Muscle of arm (tissue), 12 donors: ENCODE data around the gene CYB5RL. TPM values are rescaled to one million over a fixed set of nuclear protein-coding genes. Genes with fewer than 3 reads are reported as not detected.
"Not testable (repeated sequence)": the region's sequence is repeated elsewhere in the genome, so short reads cannot be mapped to it uniquely, and the experiment has no call there.

Source experiments
- DNase-seq: peaks from one replicate; pipeline ENCODE4 v3.0.0-alpha.2; 2013
- polyA plus RNA-seq, 12 donors: library from polyadenylated mRNA; unstranded; fragments of 120-200 nt; gene quantifications; one replicate each; pipeline ENCODE4 v1.2.1, GENCODE V29; 2013; ENCODE audit not compliant: insufficient read length in 12 of 12

CYB5RL gene
- polyA plus RNA-seq, 12 donors, result 4.5 to 8.5 (median 6.5) TPM; not detected in 1

DNA sequence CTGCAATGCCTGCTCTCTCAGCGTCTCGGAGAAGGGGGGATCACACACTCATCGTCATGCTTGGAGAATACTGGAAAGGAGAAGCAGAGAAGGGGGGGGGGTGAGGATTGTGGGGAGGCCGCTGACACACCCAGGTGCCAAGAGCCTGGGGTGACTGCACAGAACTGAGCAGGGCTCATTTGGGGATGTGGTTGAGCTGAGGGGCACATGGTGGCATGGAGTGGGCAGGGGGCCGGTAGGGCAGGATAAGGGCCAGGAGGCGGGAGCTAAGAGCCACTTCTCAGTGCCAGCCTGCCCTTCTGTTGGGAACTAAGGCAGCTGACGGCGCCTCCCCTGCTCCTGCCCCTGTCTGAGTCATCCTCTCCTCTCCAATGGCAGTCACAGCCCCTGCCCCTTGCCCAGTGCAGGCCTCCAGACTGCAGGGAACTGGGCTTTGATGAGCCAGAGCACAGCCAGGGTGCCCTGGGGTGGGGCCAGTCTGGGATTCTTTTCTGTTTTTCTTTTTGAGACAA lies 27.3 kb upstream of the CYB5RL start:
- DNase-seq, result no peak

DNA sequence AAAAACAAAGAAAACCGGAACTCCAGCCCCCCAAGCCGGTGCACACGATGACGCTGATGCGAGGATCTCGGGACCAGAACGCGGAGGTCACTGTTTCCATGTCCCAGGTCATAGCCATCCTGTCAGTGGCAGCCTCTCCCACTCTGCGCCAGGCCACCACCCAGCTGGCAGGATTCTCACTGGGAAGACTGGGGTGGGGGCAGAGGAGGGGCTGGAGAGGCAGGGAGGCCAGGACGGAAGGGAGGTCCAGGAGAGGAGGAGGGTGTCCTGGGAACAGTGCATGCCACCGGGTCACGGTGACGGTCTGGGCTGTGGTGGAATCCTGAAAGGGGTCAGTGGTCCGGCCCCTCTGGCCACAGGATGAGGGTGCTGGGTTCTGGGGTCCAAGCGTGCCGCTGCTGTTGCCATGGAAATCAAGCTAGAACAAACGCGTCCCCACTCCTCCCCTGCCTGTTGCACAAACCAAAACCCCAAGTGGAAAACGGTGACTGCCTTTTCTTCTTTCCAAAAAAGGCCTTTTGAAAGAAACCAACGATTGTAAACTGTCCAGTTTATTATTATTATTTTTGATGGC lies 26.2 kb upstream of the CYB5RL start:
- no peak for DNase-seq

DNA sequence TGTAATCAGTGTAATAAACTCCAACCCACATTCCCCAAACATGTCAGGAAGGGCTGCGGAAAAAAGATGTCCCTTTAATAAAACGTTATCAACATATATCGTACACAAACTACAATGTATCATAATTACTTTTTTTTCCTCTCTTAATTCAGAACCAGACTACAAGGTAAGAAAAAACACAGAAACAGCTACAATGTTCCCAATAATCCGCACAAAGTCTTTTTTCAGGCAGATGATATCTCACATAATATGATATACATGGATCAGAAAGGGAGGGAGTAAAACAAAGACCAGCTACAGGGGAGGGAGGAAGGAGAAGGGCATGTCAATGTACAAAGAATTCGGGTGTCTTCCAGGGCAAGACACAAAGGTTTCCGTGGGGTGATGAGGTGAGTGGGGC lies 25.5 kb upstream of the CYB5RL start:
- no peak for DNase-seq

DNA sequence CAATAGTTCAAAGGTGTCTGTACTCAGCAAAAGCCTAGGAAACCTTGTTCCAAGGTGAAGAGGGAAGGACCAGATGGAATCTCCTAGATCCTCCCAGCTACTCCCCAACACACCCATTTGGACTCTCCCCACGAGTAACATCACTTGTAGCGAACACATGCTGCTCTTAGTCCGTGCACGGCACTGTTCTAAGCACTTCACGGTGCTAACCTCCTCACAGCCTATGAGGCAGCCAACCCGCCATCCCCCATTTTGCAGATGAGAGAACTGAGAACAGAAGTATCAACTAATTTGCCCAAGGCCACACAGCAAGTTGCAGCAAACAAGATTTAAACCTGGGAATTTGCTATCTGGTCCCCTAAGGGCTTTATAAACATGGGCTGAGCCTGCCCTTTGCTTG lies 24.4 kb upstream of the CYB5RL start:
- DNase-seq, result no peak

DNA sequence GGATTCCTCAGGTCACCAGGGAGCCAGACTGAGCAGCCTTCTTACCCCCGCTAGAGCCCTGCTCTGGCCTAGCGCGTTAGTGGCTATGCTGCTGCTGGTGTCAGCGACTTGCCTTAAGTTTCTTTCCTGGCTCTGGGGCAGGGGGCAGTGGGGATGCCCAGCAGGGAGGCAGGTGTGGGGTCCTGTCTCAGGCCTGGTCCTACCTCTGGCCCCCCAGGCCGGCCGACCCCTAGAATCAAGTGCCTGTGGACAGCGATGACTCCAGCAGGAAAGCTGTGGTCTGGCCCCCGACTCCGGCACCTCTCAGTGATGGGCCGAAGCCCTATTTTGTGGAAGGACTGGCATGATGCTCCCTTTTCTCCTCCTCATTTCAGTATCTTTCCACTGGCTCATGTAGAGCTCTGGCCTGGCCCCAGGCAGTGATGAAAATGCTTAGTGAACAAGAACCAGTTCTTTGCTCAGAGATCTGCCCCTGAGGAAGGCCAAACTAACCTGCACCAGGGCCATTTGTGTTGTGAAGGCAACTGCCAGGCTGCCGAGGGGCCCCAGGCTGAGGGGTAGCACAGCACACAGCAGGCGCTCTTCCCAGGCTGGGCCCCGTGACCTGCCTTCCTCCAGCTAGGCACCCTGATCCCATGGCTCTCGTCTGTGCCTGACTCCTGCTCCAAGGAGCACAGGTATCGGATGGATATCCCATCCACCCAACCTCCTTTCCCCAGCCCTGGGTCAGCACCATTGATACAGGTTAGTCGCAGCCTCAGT lies 23.8 kb upstream of the CYB5RL start:
- DNase-seq, result no peak

DNA sequence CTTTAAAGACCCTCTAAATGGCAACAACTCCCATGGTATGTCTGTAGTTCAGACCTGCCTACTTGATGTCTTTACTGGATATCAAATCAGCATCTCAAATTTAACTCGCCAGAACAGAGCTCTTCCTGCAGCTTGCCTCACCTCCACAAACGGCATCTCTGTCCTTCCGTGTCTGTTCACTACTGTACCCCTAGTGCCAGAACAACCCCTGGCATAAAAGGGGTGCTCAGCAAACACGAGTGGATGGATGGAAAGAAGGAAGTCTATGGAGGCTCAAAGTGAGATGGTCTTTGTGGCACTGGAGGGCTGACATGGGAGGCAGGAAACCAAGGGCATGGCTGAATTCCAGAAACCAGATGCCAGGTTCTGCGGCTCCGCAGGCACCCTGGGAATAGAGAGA lies 22.9 kb upstream of the CYB5RL start:
- no peak for DNase-seq

DNA sequence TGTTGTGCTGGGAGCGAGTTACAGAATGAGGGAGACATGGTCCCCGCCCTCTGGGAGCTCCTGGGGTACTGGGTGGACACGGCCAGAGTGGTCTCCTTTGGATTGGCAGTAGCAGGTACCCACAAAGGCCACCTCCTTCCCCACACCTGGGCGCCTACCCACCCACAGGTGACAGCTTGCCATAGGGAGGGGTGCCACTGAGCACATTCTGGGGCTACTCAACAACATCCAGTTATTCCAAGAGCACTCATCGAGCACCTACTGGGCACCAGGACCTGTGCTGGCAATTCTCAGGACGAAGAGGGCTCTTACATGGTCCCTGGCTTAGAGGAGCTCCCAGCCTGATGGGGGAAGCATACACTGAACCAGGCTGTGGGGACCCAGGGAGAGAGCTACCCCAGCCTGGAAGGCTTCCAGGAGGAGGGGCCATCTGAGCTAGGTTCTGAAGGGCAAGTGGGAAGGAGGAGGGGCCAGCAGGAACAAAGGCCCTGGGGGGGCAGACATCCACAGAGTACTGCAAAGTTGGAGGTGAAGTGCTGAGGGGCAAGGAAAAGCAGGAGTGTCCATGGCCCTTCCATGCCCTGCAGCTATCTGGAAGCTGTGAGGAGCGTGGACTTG lies 22.1 kb upstream of the CYB5RL start:
- no peak for DNase-seq

DNA sequence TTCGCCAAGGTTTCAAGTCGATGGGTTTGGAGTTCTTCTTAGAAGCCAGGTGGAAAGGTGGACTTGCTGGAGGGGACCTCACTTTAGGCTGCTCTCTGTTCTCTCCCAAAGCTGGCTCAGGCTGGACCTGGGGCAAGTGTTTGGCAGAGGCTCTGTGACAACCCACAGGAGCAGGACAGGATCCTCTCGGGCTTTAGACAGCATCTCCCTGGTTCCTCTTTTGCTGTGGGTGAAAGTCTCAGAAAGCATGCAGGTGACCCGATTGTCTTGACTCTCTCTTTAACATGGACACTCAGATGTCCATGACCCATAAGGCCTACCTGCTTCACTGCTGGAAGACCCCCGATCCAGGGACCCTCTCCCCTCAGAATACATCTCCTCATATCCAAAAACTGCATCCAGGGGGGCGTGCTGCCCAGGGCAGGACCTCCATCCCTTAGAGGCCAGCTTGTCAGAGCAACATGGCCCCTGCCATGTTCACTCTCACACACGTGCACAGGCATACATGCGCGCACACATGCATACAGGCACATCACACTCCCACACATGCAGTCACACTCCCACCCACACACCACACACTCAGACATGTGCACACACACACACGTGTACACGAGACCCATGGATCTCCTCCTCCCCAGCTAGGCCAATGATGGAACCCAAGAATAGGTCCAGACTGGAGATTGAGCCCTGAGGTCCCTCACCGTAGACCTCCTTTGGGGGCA lies 21.4 kb upstream of the CYB5RL start:
- DNase-seq, result no peak

DNA sequence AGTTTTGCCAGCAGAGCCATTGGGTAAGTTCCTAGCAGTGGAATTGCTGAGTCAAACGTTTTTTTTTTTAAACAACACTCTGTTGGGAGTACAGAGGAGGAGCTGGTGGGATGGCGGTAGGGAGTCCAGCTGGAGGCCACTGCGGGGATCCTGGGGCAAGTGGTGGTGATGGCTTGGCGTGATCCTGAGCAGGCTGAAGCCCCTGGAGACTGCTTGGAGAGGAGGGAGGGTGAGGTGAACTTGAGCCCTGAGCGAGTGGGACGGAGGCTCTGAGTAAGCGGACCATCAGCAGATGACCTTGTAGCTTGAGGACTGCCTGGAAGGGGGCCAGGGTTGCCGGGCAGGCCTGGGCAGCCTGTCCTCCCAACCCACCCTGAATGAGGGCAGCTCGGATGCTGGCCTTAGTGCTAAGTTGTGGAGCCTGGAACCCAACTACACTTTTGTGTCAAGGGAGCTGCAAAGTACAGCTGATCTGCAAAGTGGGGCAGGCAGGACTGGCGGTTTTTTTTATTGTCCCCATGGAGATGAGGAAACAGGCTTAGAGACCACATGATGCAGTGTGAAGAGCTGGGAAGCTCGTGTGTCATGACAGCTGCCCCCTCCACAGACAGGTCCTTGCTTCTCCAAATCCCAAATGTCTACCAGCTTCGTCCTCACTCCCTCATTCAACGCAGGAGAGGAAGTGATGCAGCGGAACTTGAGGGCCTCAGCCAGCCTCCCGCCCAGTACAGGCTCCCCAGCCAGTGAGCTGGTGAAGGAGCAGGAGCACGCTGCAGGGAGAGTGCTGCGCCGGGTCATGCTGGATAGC lies 20.4 kb upstream of the CYB5RL start:
- peak; percentile 53 for DNase-seq

DNA sequence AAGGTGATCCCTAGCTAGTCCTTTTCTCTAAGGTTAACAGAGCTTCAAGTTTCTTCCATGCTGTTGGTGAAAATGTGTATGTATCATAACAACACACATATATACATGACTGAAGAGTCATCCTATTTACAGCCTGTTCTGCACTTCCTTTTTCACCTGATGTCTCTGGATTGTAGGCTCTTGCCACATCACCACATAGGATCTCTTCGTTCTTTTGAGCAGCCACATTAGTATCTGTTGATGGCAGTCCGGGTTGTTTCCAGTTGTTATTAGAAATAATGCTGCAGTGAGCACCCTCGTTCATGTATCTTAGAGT lies 19.8 kb upstream of the CYB5RL start:
- no peak for DNase-seq

DNA sequence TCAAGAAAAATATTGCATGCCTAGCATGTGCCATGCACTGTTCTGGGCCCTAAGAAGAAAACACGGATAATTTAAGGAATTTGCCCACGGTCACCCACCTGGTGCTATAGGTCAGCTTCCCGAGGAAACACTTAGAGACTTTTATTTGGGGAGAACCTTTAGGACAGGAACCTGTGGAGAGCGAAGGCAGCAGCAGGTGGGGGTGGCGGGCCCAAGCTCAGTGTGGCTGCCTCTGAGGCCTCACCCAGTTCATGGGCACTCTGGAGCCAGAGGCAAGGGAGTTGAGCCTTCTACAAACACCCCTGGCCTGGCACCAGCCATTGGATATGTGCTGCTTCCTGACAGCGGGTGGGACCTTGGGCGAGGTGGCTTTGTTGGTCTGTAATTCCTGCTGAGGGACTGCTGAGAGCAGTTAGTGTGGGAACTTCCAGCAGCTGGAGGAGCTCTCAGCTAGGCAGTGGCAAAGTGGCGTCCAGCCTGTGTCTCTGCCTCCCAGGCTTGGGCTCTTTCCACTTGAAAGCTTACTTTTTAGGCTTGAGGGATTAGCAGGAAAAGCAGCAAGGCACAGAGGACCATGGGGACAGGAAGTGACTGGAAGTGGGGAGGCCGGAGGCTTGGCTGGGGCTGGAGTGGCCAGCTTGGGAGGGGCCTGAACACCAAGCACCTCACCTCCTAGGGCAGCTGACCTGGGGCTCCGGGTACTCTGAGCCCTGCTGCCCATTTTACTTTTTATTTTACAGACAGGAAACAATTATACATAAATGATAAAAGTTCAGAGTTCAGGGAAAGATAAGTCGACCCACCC lies 19.3 kb upstream of the CYB5RL start:
- DNase-seq, result no peak

DNA sequence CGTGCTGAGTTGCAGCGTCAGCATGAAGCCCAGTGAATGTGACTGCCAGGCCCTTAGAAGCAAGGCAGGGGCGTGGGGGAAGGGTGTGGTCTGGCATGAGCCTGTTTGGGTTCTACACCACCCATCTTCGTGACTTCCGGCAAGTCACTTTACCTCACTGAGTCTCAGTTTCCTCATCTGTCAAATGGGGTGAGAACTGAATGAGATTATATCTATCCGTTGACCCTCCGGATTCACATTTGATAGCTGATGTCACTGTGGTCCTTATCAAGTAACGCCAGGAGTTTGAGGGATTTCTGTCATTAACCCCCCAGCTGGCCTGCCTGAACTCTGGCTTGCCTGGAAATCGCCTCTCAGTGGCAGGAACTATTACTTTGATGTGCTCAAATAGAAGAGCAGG lies 15.7 kb upstream of the CYB5RL start:
- no peak for DNase-seq

DNA sequence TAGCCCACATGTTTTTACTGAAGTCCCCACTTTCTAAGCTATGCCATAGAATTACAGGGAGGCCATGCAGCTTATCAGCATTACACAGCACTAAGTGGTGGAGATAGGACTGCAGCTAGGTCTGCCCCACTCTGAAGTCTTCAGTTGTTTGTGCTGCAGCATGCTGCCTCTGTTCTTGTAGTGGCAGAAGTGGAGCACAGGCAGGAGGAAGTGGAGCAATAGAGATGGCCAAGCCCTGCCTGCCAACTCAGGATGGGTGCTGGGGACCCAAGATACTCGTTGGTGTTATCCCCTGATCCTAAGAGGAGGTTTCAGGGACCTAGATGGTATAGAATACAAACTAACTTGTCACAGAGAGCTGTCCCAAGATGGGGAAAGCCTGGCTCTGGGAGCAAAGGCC lies 13.0 kb upstream of the CYB5RL start:
- DNase-seq, result no peak

DNA sequence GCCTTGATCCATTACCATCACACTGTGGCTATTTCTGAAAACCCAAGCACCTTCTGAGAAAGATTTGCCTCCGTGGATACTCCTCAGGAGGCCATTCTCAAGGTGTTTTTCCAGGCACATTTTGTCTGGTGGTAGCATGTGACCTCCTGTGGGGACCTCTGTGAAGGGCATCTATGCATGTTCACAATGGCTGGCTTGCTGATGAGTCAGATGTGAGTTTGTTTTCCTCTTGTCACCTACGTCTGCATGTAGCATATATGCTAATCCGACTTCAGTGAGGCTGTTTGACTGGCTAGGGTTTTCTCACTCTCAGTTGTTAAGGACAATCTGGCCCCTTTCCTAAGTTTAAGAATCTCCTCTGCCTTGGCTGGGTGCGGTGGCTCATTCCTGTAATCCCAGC lies 8.1 kb upstream of the CYB5RL start:
- not testable (repeated sequence) for DNase-seq

DNA sequence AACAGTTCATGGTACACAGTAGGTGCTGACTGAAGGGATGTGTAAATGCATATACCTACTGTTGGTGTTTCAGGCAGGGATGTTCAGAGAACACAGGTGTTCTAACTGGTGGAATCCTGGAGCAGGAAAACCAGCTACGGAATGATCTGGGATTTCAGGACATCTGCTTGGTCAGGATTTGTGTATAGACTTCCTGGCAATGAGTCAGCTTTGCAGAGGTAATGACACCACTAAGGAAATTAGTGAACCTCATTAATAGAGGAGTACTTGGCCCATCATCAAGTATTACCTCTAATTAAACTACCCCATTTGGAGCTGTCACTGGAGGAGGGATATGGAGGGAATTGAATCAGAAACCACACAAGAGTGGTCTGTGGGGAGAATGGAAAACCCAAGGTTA lies 7.5 kb upstream of the CYB5RL start:
- DNase-seq, result no peak

DNA sequence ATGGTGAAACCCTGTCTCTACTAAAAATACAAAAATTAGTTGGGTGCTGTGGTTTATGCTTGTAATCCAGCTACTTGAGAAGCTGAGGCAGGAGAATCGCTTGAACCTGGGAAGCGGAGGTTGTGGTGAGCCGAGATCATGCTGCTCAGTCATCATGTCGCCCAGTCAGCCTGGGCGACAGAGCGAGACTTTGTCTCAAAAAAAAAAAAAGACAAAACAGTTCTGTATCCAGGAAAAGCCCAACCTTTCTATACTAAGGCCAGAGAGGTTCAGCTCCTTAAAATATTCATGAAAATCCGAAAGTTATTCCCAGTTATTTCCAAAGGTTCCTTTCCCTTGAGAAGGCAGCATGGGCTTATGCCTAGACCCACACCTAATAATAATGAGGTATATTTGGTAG lies 4.4 kb upstream of the CYB5RL start:
- DNase-seq, result no peak

DNA sequence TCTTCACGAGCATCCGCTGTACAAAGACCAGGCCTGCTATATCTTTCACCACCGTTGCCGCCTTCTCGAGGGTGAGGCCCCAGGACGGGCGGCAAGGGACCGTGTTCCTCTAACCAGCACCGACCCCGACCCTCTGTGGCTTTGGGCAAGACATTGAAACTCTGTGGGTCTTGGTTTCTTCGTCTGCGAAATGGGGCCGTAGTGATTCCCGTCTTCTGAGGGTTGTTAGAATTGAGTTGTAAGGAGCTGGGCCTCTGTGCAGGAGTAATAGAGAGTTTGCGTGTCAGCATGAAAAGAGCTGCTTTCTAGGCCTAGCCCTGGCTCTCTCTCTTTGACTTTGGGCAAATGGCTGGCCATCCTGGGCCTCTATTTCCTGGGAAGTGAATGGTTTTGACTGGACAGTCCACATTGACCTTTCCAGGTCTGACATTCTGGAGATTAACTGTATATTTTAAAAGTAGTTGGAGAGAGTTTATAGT lies 728 bp upstream of the CYB5RL start:
- DNase-seq, result no peak

DNA sequence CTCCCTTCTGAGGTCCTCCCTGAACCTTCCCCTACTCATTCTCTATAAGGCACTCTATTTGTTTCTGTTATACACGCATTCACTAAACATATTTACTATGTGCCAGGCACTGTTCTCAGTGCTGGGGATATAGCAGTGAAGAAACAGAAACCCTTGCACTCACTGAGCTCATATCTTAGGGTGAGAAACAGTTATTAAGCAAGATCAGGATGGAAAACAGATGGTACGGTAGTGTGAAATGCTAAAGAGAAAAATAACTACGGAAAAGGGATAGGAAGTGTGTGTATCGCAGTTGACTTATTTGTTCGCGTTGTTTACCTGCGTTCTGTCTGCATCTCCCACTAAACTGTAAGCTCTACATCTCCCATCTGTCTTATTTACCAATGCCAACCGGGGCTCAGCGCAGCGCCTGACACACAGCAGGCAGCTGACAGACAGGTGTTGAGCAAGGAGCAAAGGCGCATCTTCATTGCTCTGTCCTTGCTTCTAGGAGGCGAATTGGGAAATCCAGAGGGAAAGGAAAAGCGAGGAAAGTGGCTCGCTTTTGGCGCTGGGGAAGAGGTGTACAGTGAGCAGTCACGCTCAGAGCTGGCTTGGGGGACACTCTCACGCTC lies 572 bp downstream of the CYB5RL start:
- DNase-seq, result no peak

DNA sequence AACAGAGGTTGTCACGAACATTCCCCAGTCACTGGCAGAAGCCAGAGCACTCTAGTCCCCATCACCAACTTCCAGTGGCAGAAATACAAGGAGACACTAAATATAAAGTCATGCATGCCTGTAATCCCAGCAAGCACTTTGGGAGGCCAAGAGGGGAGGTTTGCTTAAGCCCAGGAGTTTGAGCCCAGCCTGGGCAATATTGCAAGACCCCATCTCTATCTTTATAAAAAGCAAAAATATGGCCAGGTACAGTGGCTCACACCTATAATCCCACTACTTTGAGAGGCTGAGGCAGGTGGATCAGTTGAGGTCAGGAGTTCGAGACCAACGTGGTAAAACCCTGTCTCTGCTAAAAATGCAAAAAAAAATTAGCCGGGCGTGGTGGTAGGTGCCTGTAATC lies 6.4 kb downstream of the CYB5RL start:
- no peak for DNase-seq

DNA sequence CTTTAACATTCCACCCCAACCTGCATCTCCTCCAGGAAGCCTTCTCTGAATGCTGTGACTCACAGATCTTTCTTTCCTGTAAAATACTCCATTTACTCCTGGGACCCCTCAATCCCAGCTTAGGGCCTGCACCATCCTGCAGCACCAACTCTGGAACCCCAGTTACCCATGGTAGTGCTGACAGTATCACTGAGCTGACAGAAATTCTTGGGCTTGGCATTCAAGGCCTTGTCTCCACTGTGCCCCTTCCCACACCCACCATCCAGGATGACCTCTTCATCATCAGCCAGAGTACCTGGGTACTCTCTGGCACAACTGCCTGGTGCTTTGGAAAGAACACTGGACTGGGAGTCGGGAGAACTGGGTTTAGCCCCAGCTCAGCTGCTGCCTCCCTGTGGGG lies 8.3 kb downstream of the CYB5RL start:
- no peak for DNase-seq
